GM18505 (cell line): Measurements from ENCODE around the gene INO80E.

ENCODE experiments used
- ATAC-seq: cut with Tn5 transposase; IDR thresholded peaks from one replicate; pipeline ENCODE4 v1.9.1; 2021; ENCODE audit not compliant: unreplicated experiment
- POLR2A ChIP-seq: IDR thresholded peaks from 4 replicates; pipeline ENCODE4 v1.6.1; 2011; ENCODE audit warnings: borderline replicate concordance; ENCODE audit not compliant: insufficient read depth, insufficient read length; ENCODE audit errors: extremely low read depth

Gene INO80E

DNA sequence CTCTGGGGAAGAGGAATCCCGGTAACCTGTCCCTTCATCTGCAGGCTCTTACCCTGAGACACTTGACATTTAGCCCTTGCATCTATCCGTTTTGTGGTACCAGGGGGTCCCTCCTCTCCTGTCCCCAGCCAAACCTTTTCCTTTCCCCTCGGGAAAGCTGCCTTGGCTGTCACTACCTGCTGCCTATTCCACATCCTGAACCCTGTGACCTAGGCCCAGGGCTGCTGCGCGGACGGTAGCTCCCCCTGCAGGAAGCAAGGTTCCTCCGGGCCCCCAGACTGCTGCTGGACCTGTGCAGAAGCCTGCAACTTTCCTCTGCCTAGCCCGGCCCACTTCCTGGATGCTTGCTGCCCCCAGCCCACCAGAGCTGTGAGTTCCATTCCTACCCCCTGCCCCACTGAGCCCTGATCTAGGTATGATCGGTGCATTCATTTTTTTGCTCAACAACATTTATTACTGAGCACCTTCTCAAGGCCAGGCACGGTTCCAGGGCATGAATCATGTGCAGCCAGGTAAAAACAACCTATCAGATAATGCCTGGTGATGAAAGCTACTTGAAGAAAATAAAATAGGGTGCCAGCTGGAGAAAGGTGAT is 59.0 kb downstream of the INO80E start:
- TF ChIP-seq POLR2A, result no peak

More for the DNA sequence above, 59.0 kb downstream of the INO80E start:
- no peak for ATAC-seq
